GM19468 (cell line): Measurements from ENCODE around the gene WDR87.
"Not testable (repeated sequence)": the region's sequence is repeated elsewhere in the genome, so short reads cannot be mapped to it uniquely, and the experiment has no call there.

Experiments used
- ATAC-seq: cut with Tn5 transposase; IDR thresholded peaks from one replicate; pipeline ENCODE4 v1.9.1; 2021; ENCODE audit warnings: mild to moderate bottlenecking, moderate library complexity, moderate number of reproducible peaks; ENCODE audit not compliant: unreplicated experiment; ENCODE audit errors: extremely low read depth

Gene WDR87

DNA sequence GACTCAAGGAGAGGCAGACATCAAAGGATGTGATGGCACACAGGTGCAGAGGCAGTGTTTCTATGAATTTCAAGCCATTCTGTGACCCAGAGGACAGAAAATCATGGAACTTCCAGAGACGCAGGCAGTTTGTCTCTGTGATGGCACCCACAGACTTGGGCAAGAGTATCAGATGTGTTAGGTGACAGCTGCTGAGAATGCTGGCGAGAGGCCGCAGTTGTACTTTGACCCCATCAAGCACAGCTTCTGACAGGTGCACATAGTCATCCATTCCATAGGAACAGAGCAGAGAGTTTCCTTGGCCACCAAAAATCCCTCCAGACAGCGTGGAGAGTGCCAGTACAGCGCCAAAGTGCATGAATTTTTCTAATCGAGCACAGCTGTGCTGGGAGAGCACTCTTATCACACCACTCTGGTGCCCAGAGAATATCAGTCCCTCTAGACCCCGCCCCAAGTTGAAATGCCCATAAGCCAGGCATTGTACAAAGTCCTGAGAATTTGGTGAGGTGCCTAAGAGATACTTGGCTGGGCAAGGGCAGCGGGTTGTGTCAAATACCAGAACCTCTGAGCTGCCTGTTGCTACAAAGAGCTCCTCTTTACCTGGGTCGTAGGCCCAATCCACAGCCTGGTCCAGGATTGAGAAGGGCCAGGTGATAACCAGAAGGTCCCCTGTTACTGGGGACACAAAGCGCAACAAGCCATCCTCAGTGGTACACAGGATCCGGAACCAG is 12.4 kb downstream of the WDR87 start:
- no peak for ATAC-seq

DNA sequence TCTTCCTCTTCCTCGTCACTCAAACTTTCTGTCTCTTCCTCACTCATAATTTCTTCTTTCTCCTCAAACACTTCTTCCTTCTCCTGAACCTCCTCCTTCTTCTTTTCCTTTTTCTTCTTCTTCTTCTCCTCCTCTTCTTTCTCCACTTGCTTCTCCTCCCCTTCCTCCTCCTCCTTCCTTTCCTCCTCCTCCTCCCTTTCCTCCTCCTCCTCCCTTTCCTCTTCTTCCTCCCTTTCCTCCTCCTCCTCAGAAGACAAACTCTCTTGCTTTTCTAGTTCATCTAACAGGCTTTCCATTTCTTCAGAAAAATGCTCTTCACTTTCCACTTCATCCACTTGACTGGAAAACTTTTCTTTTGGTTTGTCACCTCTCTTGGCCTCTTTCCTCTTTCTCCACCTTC is 19.8 kb downstream of the WDR87 start:
- ATAC-seq = no peak

DNA sequence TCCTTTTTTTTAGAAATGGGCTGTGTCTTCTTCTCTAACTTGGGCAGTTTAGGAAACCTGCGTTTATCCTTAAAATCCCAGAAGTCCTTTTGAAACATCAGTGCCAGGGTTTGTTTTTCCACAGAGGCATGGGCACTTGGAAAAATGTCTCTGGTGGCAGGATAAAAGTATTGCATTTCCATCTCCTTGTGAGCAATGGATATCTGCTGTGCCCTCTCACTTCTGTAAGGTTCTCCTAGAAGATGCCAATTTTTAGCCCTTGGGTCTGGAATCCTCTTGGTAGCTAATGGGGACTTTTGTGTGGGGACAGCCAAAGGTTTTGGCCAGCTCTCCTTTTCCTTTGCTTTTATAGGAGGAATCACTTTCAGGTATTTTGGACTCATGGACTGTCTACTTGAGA is 21.0 kb downstream of the WDR87 start:
- no peak for ATAC-seq

DNA sequence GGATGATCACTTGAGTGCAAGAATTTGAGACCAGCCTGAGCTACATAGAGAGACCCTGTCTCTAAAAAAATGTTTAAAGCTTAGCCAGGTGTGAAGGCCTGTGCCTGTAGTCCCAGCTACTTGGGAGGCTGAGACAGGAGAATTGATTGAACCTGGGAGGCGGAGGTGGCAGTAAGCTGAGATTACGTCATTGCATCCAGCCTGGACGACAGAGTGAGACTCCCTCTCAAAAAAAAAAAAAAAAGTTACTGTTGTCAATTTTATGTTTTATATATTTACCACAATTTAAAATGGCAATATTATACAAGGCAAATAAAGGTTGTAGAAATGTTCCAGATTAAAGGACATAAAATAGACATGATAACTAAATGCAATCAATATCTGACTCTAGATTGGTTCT is 29.2 kb downstream of the WDR87 start:
- no peak for ATAC-seq

DNA sequence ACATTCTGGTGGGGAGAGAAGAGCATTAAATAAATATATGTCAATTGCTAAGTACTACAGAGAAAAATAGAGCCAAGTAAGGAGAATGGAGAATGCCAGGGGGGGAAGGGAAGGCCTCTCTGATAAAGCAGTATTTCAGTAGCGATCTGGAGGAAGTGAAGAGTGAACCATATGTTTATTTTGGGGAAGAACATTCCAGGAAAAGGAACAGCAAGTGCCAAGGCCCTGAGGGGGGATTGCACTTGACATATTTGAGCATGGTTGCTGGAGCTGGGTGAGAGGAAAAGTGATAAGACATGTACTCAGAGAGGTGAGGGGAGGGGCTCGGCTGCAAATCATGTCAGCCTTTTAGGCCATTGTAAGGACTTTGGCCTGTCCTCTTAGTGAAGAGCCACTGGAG is 30.4 kb downstream of the WDR87 start:
- no peak for ATAC-seq

DNA sequence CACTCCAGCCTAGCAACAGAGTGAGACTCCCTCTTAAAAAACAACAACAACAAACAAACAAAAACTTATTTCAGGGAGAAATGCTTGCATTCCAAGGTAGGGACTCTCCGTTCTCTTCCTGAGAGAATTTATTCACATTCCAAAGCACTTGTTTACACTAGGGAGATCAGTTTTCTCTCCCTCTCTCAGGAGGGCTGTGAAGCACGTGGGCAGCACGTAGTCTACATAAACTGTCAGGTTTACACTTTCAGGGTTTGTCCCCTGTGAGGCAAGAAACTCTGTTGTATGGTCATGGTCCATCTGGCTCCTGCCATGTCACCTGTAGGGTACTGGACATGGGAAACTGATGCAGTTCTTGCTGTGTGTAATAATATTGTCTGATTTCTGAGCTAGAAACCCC is 31.6 kb downstream of the WDR87 start:
- ATAC-seq = no peak

DNA sequence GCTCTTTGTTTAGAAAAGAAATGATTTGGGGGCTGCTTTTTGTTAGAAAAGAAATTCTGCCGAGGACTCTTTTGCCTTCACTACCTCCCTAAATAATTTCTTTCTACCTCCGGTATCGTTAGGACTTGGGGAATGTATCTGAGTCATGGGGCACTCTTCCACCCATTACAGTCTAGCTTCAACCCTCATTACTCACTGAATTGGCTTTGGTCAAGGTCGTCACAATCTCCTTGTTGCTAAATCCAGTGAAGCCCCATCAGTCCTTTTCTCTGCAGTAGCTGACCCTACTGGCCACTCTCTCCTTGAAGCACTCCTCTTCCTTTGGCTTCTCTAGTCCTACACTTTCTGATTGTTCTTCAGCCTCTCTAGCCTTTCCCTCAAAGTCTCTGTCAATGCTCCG is 34.0 kb downstream of the WDR87 start:
- ATAC-seq = no peak

DNA sequence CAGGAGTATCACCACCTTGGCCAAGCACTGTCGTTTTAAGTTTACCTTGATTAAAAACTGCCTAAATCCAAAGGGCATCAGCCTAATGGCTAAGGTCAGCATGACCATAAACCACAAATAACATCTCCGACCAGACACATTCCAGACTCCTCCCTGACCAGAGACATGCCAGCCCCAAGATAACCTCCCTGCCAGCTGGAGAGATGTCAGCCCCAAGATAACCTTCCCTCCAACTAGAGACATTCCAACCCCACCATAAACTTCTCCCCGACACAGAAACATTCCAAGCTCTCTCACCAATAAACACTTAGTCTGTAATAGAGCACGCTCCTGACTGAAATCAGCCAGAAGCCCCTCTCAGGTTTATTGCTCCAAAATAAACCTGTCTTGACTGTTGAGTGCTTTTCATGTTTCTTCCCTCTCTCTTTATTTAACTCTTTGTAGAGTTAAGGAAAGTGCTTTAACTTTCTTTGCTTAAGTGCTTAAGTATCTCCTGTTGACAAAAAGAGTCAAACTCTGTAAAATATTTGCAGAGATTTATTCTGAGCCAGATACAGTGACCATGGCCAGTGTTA is 36.5 kb downstream of the WDR87 start:
- ATAC-seq = no peak

DNA sequence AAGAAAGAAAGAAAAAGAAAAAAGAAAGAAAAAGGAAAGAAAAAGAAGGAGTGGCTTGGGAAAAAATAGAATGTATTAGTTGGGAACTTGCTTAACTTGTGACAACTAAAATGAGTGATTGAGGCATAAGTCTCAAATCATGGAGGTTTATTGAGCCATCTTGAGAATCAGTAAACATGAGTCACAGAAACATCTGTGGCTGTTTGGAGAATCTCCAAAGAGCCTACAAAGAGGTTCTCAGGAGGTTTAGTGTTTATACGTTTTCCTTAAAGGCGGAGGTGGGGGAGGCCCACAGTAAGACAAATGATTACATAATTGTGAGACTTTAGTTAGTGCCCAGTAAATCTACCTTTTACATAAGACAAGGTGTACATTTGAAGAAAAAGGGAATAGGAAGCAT is 38.6 kb downstream of the WDR87 start:
- ATAC-seq = no peak

DNA sequence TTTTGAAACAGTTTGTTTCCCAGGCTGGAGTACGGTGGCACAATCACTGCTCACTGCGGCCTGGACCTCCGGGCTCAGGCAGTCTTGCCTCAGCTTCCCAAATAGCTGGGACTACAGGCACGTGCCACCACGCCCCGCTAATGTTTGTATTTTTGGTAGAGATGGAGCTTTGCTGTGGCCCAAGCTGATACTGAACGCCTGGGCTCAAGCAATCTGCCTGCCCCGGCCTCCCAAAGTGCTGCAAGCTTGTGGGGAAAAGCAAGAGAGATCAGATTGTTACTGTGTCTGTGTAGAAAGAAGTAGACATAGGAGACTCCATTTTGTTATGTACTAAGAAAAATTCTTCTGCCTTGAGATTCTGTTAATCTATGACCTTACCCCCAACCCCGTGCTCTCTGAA is 40.5 kb downstream of the WDR87 start:
- not testable (repeated sequence) for ATAC-seq

DNA sequence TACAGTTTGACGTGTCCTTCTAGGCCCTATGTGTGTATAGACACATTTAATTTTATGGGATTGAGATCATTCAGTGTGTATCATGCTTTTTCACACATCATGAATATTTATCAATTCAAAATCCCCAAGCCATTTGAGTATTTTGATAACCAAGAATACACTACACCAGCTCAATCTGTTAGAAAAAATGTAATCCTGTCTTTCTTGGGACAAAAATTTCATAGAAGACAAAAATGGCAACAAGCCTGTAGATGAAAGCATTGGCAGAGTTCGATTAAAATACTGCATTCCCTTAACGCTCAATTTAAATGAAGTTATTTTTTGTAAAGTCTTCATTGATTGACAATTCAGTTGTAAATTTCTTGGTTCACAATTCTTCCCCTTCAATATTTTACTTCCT is 41.9 kb downstream of the WDR87 start:
- no peak for ATAC-seq

DNA sequence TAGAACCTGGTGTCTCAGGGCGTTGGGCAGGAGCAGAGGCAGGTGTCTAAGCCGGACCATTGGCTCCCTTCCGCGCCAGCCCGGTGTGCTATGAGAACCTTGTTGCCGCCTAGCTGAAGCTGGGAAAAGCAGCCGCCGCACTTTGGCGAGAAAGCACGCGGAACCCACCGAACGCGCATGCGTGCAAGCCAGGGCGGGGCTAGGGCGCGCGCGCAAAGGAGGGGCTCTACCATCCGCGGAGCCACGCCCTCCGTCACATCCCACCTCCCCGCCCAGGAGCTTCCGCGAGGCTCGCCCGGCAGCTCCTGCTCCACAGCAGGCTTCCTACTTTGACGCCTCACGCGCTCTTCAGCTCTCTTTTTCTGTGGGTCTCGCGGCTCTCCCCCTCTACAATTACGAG is 51.3 kb downstream of the WDR87 start:
- ATAC-seq = no peak

DNA sequence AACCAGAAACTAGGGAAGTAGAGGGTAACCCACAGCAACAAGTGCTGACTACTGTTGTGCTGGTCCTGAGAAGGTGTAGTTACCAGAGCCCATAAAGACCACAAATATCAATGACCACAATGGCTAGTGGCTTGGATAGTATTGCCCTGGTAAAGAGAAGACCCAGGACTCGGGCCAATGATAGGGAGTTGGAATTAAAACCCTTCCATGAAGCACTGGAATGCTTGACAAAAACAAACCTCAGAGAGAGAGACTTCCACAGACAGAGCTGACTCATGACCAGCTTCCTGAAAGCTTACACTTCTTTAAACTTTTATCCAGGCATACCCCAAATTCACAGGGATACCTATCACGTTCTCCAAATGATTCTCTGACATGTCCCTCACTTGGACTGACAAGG is 60.5 kb downstream of the WDR87 start:
- ATAC-seq = no peak
